ENCODE data around the gene SYNC.
"Not testable (repeated sequence)": the region's sequence is repeated elsewhere in the genome, so short reads cannot be mapped to it uniquely, and the experiment has no call there.

The SYNC gene

GRCh38 chr1:32684167-32684811, 18.3 kb downstream of the SYNC start:
- DNase-seq, result no peak

GRCh38 chr1:32683397-32683796, 19.2 kb downstream of the SYNC start:
- no peak for DNase-seq

- DNase-seq, result no peak
Observed at GRCh38 chr1:32681999-32682398, 20.6 kb downstream of the SYNC start.

GRCh38 chr1:32681509-32681908, 21.1 kb downstream of the SYNC start:
- DNase-seq, result no peak

GRCh38 chr1:32680642-32681041, 21.9 kb downstream of the SYNC start:
- no peak for DNase-seq

- not testable (repeated sequence) for DNase-seq
Observed at GRCh38 chr1:32679993-32680392, 22.6 kb downstream of the SYNC start.

- DNase-seq, result no peak
Observed at GRCh38 chr1:32676945-32677344, 25.6 kb downstream of the SYNC start.

- DNase-seq, result not testable (repeated sequence)
Observed at GRCh38 chr1:32668716-32669115, 33.9 kb downstream of the SYNC start.

- no peak for DNase-seq
Observed at GRCh38 chr1:32666901-32667566, 35.5 kb downstream of the SYNC start.

GRCh38 chr1:32665915-32666314, 36.7 kb downstream of the SYNC start:
- DNase-seq, result no peak

GRCh38 chr1:32659581-32659980, 43.0 kb downstream of the SYNC start:
- DNase-seq, result no peak

GRCh38 chr1:32652244-32652962, 50.2 kb downstream of the SYNC start:
- no peak for DNase-seq

- no peak for DNase-seq
Observed at GRCh38 chr1:32651461-32652073, 51.0 kb downstream of the SYNC start.

GRCh38 chr1:32650752-32651460, 51.7 kb downstream of the SYNC start, which contains the start of gene RBBP4:
RBBP4 (plus strand) TSS chr1:32651208; CDS start chr1:32651307, 99 bp downstream.
- DNase-seq, result peak; percentile 84

GRCh38 chr1:32650248-32650751, 52.3 kb downstream of the SYNC start, which contains the start of gene ZBTB8OS:
ZBTB8OS (minus strand) TSS chr1:32650550; CDS start chr1:32650529, 21 bp downstream.
- peak; percentile 84 for DNase-seq

GRCh38 chr1:32647308-32648134, 55.0 kb downstream of the SYNC start:
- no peak for DNase-seq

GRCh38 chr1:32644426-32644825, 58.1 kb downstream of the SYNC start:
- no peak for DNase-seq

- not testable (repeated sequence) for DNase-seq
Observed at GRCh38 chr1:32642292-32642827, 60.2 kb downstream of the SYNC start.

- DNase-seq, result no peak
Observed at GRCh38 chr1:32639489-32640075, 63.0 kb downstream of the SYNC start.

- DNase-seq, result no peak
Observed at GRCh38 chr1:32636914-32637645, 65.5 kb downstream of the SYNC start.
